ENCODE results near the gene NTMT1. TPM values are rescaled to one million over a fixed set of nuclear protein-coding genes. Genes with fewer than 3 reads are reported as not detected.
A peak's percentile ranks its signal among the peaks of the same experiment; 100 is the strongest.

The NTMT1 gene
- total and polyA plus RNA-seq, 12 donors, result 54.0 to 123 (median 61.9) TPM

DNA sequence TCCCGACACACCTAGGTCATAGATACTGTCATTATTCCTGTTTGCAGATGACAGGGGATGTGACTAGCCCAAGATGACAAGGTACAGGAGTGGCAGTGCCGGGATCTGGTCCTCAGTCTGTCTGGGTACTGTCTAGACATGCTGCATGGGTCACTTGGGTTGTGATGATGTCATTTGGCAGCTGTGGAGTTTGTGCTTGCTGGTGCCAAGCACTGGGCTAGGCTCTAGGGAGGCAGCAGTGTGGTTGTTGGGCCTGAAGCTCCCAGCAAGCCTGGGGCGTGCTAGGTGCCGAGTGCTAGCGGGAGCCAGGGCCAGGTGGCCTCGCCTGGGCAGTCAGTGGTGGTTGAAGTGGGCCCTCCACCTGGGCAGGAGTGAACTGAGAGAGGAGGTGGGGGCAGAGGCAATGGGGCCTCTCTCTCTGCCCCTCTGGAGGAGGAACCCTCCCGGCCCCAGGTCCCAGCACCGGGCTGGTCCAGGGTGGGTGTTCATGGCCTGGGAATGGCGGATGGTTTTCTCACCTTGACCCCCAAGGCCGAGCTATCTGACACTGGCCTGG lies 24.8 kb downstream of the NTMT1 start:
- no peak for TF ChIP-seq CTCF (IDR thresholded peaks at IDR 0.05)
- ATAC-seq (no peak), DNase-seq (no peak)
- no peaks in the 10 kb centered on the region for H3K9me3 ChIP-seq
- intact Hi-C loops (cut with DNase I), result loop anchor here in 1 of 10 donors (5.0 kb wide), 1 partner anchor 67 kb away; no protein-coding TSS in a partner anchor
- no peak overlapping the region for H3K27ac ChIP-seq
- H3K27me3 ChIP-seq, result no peaks in the 10 kb centered on the region
- WGBS, 2 donors, result 92 to 96% methylated on average over 10 of the region's 10 CpGs
- H3K4me3 ChIP-seq, result no peak overlapping the region
- peaks cover 0 to 11% (median 0%) of the 10 kb centered on the region in 9 donors for H3K4me1 ChIP-seq
- no peaks in the 10 kb centered on the region for H3K36me3 ChIP-seq

DNA sequence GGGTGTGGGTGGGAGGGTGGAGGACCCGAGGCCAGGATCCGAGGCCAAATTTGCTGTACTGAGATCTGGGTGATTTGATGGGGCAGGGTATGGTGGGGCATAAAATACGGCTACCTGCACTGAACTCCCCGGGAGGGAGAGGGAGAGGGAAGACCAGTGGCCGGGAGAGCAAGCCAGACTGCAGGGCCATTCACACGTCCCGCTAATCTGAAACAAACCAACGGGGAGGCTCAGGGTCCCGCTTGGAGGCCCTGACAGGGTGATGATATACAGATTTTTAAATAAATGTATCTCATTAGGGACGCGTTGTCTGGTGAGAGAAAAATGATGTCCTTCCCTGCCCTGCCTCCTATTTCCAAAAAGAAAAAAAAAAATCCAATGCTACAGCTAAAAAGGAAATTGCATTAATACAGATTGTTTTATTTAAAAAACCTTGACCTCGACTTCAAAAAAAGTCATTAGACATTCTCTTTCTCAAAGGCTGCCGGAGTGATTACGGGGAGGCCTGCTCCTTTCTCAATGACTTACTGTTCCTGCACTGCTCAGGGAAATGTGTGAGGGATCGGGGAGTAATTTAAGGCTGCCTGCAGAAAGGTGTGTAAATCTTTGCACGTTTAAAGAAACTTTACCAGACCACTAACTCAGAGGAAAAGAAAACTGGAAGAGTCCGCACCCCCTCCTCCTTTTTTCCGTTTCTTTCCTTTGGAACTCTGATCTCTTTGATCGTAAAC lies 28.0 kb downstream of the NTMT1 start:
- no peak for DNase-seq
- Histone ChIP-seq H3K4me1 (peaks cover 0 to 11% (median 0%) of the 10 kb centered on the region in 9 donors), H3K27ac (peak overlapping the region in 1 of 10 donors; percentile 3), H3K27me3 (peaks cover 0 to 2% (median 0%) of the 10 kb centered on the region in 7 donors), H3K36me3 (no peaks in the 10 kb centered on the region), H3K4me3 (no peak overlapping the region), H3K9me3 (no peaks in the 10 kb centered on the region)
- ATAC-seq, result no peak
- 46 to 47% methylated on average over 19 of the region's 19 CpGs for whole genome bisulfite sequencing, 2 donors
- intact Hi-C loops (cut with DNase I), result loop anchor here in 1 of 10 donors (5.0 kb wide), 1 partner anchor 63 kb away; no protein-coding TSS in a partner anchor
- no peak for TF ChIP-seq CTCF (IDR thresholded peaks at IDR 0.05)

DNA sequence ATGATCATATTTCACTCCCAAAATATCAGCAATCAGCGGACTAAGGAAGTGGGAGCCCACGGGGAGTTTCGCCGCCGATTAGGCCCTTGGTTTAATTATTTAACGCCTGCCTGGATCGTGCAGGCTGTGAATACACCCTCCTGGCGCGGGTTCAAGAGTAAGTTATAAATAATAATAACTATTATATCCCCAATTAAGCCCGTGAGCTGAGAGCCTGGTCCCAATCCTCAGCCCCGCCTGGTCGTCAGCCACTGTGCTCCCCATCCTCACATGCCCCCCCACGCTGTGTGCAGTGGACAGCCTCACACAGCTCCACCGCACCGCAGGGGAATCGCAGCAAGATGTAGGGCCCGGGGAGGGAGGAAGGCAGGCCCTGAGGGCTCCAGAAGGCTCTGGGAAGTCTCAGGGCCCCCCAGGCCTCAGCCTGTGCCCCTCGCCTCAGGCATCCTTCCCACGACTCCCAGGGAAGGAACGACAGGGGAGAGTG lies 28.6 kb downstream of the NTMT1 start:
- DNase-seq (no peak), ATAC-seq (peak in 1 of 8 donors; percentile 24)
- Histone ChIP-seq H3K4me1 (peaks cover 0 to 11% (median 0%) of the 10 kb centered on the region in 9 donors), H3K27me3 (peaks cover 0 to 5% (median 0%) of the 10 kb centered on the region in 7 donors), H3K36me3 (no peaks in the 10 kb centered on the region), H3K9me3 (no peaks in the 10 kb centered on the region), H3K27ac (peak overlapping the region in 1 of 10 donors; percentile 3), H3K4me3 (no peak overlapping the region)
- TF ChIP-seq CTCF (IDR thresholded peaks at IDR 0.05), result no peak
- intact Hi-C loops (cut with DNase I), result loop anchor here in 1 of 10 donors (5.0 kb wide), 1 partner anchor 63 kb away; no protein-coding TSS in a partner anchor
- 34 to 52% methylated on average over 20 of the region's 20 CpGs for WGBS, 2 donors

DNA sequence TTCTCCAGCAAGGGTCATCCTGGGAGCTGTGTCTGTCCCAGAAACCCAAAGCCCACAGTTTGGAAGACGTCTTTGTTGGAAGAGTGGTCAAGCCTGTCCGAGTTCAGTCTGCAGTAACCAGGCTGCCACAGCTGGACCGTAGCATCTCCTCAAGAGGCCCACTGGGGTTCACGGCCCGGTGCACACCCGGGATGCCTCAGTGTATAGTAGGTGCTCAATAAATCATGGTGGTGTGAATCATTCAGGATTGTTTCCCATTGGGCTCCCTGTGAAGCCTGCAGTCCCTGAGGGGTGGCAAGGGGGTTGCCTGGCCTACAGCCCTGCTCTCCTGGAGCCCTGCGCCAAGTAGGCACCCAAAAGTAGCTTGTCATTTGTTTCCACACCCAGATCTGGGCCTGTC lies 29.2 kb downstream of the NTMT1 start:
- no peak overlapping the region for H3K27ac ChIP-seq
- TF ChIP-seq CTCF (IDR thresholded peaks at IDR 0.05), result no peak

More for the DNA sequence above, 29.2 kb downstream of the NTMT1 start:
- no peak for DNase-seq
- H3K4me1 ChIP-seq, result peaks cover 0 to 11% (median 0%) of the 10 kb centered on the region in 9 donors
- H3K36me3 ChIP-seq, result no peaks in the 10 kb centered on the region
- intact Hi-C loops (cut with DNase I), result no loop called here
- H3K9me3 ChIP-seq, result no peaks in the 10 kb centered on the region
- 94 to 95% methylated on average over 7 of the region's 7 CpGs for WGBS, 2 donors
- H3K27me3 ChIP-seq, result peaks cover 0 to 5% (median 0%) of the 10 kb centered on the region in 7 donors
- no peak for ATAC-seq
- no peak overlapping the region for H3K4me3 ChIP-seq
